ENCODE measurements around the gene PLAA. TPM values are rescaled to one million over a fixed set of nuclear protein-coding genes. Genes with fewer than 3 reads are reported as not detected.
A peak's percentile ranks its signal among the peaks of the same experiment; 100 is the strongest.
"Not testable (repeated sequence)": the region's sequence is repeated elsewhere in the genome, so short reads cannot be mapped to it uniquely, and the experiment has no call there.

PLAA gene
- total and polyA plus RNA-seq, 8 donors: 0.58 to 71.0 (median 10.4) TPM

DNA sequence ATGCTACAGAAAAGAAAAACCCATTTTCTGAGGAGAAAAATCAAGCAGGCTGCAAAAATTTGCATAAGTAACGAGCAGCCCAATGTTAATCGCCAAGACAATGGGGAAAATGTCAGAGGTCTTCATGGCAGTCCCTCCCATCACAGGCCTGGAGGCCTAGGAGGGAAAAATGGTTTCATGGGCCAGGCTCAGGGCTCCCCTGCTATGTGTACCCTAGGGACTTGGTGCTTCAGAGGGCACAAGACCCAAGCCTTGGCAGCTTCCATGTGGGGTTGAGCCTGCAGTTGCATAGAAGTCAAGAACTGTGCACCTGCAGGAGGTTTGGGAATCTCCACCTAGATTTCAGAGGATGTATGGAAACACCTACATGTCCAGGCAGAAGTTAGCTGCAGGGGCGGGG, 64.9 kb downstream of the PLAA start:
- intact Hi-C loops (cut with DNase I; ENCODE audit: low total_unique reads): no loop called here
- H3K4me1 ChIP-seq: no peaks in the 10 kb centered on the region
- no peak for DNase-seq
- H3K9me3 ChIP-seq: peaks cover 0 to 9% (median 4%) of the 10 kb centered on the region in 4 donors
- peaks cover 10 to 79% (median 66%) of the 10 kb centered on the region in 4 donors for H3K36me3 ChIP-seq
- no peaks in the 10 kb centered on the region for H3K27me3 ChIP-seq
- no peak overlapping the region for H3K4me3 ChIP-seq
- TF ChIP-seq POLR2A (IDR thresholded peaks at IDR 0.05): no peak
- no peak for TF ChIP-seq POLR2AphosphoS5 (IDR thresholded peaks at IDR 0.05)
- no peak for TF ChIP-seq EP300 (IDR thresholded peaks at IDR 0.05)
- TF ChIP-seq, protein P1, sequence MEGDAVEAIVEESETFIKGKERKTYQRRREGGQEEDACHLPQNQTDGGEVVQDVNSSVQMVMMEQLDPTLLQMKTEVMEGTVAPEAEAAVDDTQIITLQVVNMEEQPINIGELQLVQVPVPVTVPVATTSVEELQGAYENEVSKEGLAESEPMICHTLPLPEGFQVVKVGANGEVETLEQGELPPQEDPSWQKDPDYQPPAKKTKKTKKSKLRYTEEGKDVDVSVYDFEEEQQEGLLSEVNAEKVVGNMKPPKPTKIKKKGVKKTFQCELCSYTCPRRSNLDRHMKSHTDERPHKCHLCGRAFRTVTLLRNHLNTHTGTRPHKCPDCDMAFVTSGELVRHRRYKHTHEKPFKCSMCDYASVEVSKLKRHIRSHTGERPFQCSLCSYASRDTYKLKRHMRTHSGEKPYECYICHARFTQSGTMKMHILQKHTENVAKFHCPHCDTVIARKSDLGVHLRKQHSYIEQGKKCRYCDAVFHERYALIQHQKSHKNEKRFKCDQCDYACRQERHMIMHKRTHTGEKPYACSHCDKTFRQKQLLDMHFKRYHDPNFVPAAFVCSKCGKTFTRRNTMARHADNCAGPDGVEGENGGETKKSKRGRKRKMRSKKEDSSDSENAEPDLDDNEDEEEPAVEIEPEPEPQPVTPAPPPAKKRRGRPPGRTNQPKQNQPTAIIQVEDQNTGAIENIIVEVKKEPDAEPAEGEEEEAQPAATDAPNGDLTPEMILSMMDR (IDR thresholded peaks at IDR 0.05): no peak
- 96 to 100% (median 98%) methylated on average over 3 of the region's 3 CpGs for WGBS, 5 donors
- no peak overlapping the region for H3K27ac ChIP-seq

DNA sequence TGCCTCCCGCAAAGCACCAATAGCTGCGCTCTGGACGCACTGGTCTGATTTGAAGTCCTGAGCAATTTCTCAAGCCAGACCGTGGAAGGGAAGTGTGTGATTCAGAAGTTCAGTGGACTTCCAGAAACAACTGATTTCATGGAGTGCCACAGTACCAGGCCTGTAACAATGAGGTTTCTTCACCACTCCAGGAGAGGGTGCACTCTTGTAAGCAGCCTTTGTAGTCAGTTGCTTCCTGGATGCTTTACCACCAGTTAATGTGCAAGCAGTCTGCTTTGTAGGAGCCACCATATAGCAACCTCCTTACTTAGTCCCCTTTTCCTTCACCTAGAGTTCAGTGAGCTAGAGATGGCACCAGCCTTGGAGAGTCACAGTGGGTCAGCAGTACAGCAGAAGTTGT, 66.8 kb downstream of the PLAA start:
- no peak for TF ChIP-seq POLR2AphosphoS5 (IDR thresholded peaks at IDR 0.05)
- no peak for TF ChIP-seq POLR2A (IDR thresholded peaks at IDR 0.05)
- TF ChIP-seq, protein P1 (IDR thresholded peaks at IDR 0.05): no peak
- TF ChIP-seq EP300 (IDR thresholded peaks at IDR 0.05): no peak
- H3K4me1 ChIP-seq: no peaks in the 10 kb centered on the region
- H3K4me3 ChIP-seq: no peak overlapping the region
- intact Hi-C loops (cut with DNase I; ENCODE audit: low total_unique reads): no loop called here
- peaks cover 16 to 77% (median 67%) of the 10 kb centered on the region in 4 donors for H3K36me3 ChIP-seq
- H3K27me3 ChIP-seq: no peaks in the 10 kb centered on the region
- no peak for DNase-seq
- no peak overlapping the region for H3K27ac ChIP-seq
- H3K9me3 ChIP-seq: peaks cover 0 to 9% (median 4%) of the 10 kb centered on the region in 4 donors
- 86 to 99% (median 98%) methylated on average over 4 of the region's 4 CpGs for WGBS, 5 donors

DNA sequence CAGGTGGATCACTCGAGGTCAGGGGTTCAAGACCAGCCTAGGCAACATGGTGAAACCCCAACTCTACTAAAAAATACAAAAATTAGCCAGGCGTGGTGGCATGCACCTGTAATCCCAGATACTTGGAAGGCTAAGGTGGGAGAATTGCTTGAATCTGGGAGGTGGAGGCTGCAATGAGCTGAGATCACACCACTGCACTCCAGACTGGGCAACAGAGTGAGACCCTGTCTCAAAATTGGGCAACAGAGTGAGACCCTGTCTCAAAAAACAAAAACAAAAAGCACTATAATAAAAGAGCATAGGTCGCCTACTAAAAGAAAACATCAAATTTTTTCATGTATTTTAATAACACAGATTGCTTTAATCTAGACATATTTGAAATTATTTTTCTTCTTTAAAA, 71.9 kb downstream of the PLAA start:
- DNase-seq; intact Hi-C loops (cut with DNase I; ENCODE audit: low total_unique reads); H3K4me3 ChIP-seq; H3K27me3 ChIP-seq; H3K9me3 ChIP-seq; H3K27ac ChIP-seq; H3K4me1 ChIP-seq: not testable (repeated sequence)
- 88 to 96% (median 95%) methylated on average over 3 of the region's 3 CpGs for WGBS, 5 donors
- peaks cover 6 to 45% (median 29%) of the 10 kb centered on the region in 4 donors for H3K36me3 ChIP-seq

DNA sequence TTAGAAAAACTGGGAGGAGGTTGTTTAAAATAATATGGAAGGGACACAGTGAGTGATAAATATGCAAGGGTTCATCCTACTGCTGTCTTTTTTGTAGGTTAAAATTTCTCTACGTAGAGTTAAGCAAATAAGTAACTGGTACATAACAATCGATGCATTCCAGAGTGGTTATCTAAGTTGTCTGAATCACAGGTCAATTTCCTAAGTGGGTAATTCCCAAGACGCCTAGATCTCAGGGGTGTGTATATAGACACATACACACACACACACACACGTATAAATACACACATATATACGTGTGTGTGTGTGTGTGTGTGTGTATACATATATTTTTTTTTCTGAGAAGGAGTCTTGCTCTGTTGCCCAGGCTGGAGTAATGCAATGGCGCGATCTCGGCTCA, 76.8 kb downstream of the PLAA start:
- 60 to 75% (median 66%) methylated on average over 8 of the region's 8 CpGs for WGBS, 5 donors
- no peak for DNase-seq
- Histone ChIP-seq H3K9me3 (no peaks in the 10 kb centered on the region), H3K27me3 (no peaks in the 10 kb centered on the region), H3K4me1 (peaks cover 0 to 5% (median 1%) of the 10 kb centered on the region in 4 donors), H3K4me3 (no peak overlapping the region), H3K36me3 (peaks cover 0 to 41% (median 23%) of the 10 kb centered on the region in 4 donors), H3K27ac (no peak overlapping the region)
- intact Hi-C loops (cut with DNase I; ENCODE audit: low total_unique reads): no loop called here
- TF ChIP-seq POLR2AphosphoS5 (IDR thresholded peaks at IDR 0.05) (no peak), POLR2A (IDR thresholded peaks at IDR 0.05) (no peak), EP300 (IDR thresholded peaks at IDR 0.05) (no peak)
- TF ChIP-seq, protein P1 (IDR thresholded peaks at IDR 0.05): no peak

DNA sequence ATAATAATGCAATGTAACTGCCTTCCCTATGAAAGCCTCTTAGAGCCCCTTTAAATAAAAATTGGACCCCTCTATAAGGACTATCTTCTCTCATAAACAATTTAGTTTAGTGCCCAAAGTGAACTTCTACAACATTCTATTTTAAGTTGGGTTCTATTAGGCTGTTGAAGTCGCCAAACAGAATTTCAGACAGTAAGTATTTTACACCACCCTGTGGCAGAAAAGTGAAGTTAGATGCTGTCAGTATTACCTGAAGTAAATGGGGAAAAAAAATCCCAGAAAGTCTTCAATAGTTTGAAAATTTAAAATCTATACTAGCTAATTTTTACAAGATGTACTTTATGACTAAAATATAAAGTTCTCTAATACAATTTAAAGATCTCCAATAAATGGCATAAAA, 84.0 kb downstream of the PLAA start:
- 22 to 47% (median 39%) methylated on average over 1 of the region's 1 CpG for WGBS, 5 donors
- Histone ChIP-seq H3K27me3 (no peaks in the 10 kb centered on the region), H3K9me3 (no peaks in the 10 kb centered on the region), H3K27ac (no peak overlapping the region), H3K4me3 (no peak overlapping the region), H3K4me1 (no peaks in the 10 kb centered on the region), H3K36me3 (peaks cover 0 to 41% (median 38%) of the 10 kb centered on the region in 4 donors)
- TF ChIP-seq EP300 (IDR thresholded peaks at IDR 0.05) (no peak), POLR2AphosphoS5 (IDR thresholded peaks at IDR 0.05) (no peak), POLR2A (IDR thresholded peaks at IDR 0.05) (no peak)
- TF ChIP-seq, protein P1 (IDR thresholded peaks at IDR 0.05): no peak
- peak in 1 of 2 donors; percentile 27 for DNase-seq
- intact Hi-C loops (cut with DNase I; ENCODE audit: low total_unique reads): no loop called here
